GM12801 (cell line): ENCODE results near the gene TNS4.

Source experiments
- CTCF ChIP-seq: IDR thresholded peaks from one replicate; pipeline ENCODE4 v1.5.1; 2011; ENCODE audit warnings: control low read depth; ENCODE audit not compliant: insufficient read length; ENCODE audit errors: extremely low read depth

TNS4 gene

GRCh38 chr17:40501499-40501911 is at the start of gene TNS4:
TNS4 (minus strand) TSS chr17:40501623; CDS start chr17:40496425, 5,198 bp downstream.
- no peak for TF ChIP-seq CTCF

GRCh38 chr17:40550608-40551007 is 49.2 kb upstream of the TNS4 start:
- TF ChIP-seq CTCF: no peak

GRCh38 chr17:40548982-40549685 is 47.7 kb upstream of the TNS4 start:
- TF ChIP-seq CTCF: no peak

- no peak for TF ChIP-seq CTCF
Observed at GRCh38 chr17:40548491-40548981, 47.1 kb upstream of the TNS4 start.

GRCh38 chr17:40547785-40548478 is 46.5 kb upstream of the TNS4 start:
- no peak for TF ChIP-seq CTCF

GRCh38 chr17:40547079-40547784 is 45.8 kb upstream of the TNS4 start:
- no peak for TF ChIP-seq CTCF

- TF ChIP-seq CTCF: no peak
Observed at GRCh38 chr17:40545660-40546059, 44.2 kb upstream of the TNS4 start.
